OCI-M2 (cell line): ENCODE results near the gene PDCD7.
"Not testable (repeated sequence)": the region's sequence is repeated elsewhere in the genome, so short reads cannot be mapped to it uniquely, and the experiment has no call there.

Experiments used
- DNase-seq: peaks from one replicate; lab custom pipeline; 2025; ENCODE audit not compliant: unreplicated experiment; lab: John Stamatoyannopoulos, UW

Gene PDCD7

GRCh38 chr15:65132878-65133547 lies 595 bp downstream of the PDCD7 start:
- DNase-seq: no peak

- no peak for DNase-seq
Observed at GRCh38 chr15:65130941-65131340, 2.7 kb downstream of the PDCD7 start.

- DNase-seq: no peak
Observed at GRCh38 chr15:65115542-65115941, 18.1 kb downstream of the PDCD7 start.

GRCh38 chr15:65115086-65115485 lies 18.5 kb downstream of the PDCD7 start, which contains the start of gene UBAP1L:
Gene UBAP1L, minus strand, starts transcription at chr15:65115200. Its CDS starts 8,985 bp downstream, at chr15:65106215.
- no peak for DNase-seq

- DNase-seq: no peak
Observed at GRCh38 chr15:65110676-65111292, 22.8 kb downstream of the PDCD7 start.

- no peak for DNase-seq
Observed at GRCh38 chr15:65106011-65106590, 27.5 kb downstream of the PDCD7 start.

- DNase-seq: no peak
Observed at GRCh38 chr15:65105038-65105437, 28.6 kb downstream of the PDCD7 start.

GRCh38 chr15:65102912-65103311 lies 30.7 kb downstream of the PDCD7 start:
- no peak for DNase-seq

- no peak for DNase-seq
Observed at GRCh38 chr15:65101891-65102708, 31.5 kb downstream of the PDCD7 start.

- DNase-seq: no peak
Observed at GRCh38 chr15:65101411-65101890, 32.2 kb downstream of the PDCD7 start.

GRCh38 chr15:65100442-65100841 lies 33.2 kb downstream of the PDCD7 start:
- DNase-seq: no peak

GRCh38 chr15:65099801-65100200 lies 33.8 kb downstream of the PDCD7 start:
- not testable (repeated sequence) for DNase-seq

GRCh38 chr15:65099336-65099735 lies 34.3 kb downstream of the PDCD7 start:
- no peak for DNase-seq

- DNase-seq: no peak
Observed at GRCh38 chr15:65097651-65098263, 35.9 kb downstream of the PDCD7 start.

GRCh38 chr15:65096481-65097385 lies 36.9 kb downstream of the PDCD7 start:
- DNase-seq: no peak

- no peak for DNase-seq
Observed at GRCh38 chr15:65095747-65096104, 37.9 kb downstream of the PDCD7 start.

- no peak for DNase-seq
Observed at GRCh38 chr15:65095011-65095746, 38.4 kb downstream of the PDCD7 start.

GRCh38 chr15:65094294-65094995 lies 39.2 kb downstream of the PDCD7 start:
- DNase-seq: no peak

GRCh38 chr15:65093793-65094170 lies 39.8 kb downstream of the PDCD7 start:
- DNase-seq: not testable (repeated sequence)
